AG09309 (cell line): ENCODE data around the gene PTGES2.

Experiments
- DNase-seq: peaks from one replicate; pipeline ENCODE4 v3.0.0-alpha.2; 2010; ENCODE audit warnings: low read depth
- H3K4me3 ChIP-seq: 2 replicates; pipeline ENCODE4 v1.5.1; 2011; ENCODE audit warnings: mild to moderate bottlenecking, low read depth, low read length, moderate library complexity; ENCODE audit not compliant: control insufficient read depth
- CTCF ChIP-seq: IDR thresholded peaks from 2 replicates; pipeline ENCODE4 v1.5.1; 2011; ENCODE audit warnings: mild to moderate bottlenecking, low read depth, low read length, inconsistent platforms; ENCODE audit not compliant: insufficient read depth, control insufficient read depth; ENCODE audit errors: missing control alignments

PTGES2 gene

GRCh38 chr9:128099231-128099931 is 28.1 kb downstream of the PTGES2 start:
- peak overlapping the region; percentile 50 for H3K4me3 ChIP-seq
- TF ChIP-seq CTCF, result no peak
- no peak for DNase-seq

- DNase-seq, result peak; percentile 93
- no peak for TF ChIP-seq CTCF
- peak overlapping the region; percentile 50 for H3K4me3 ChIP-seq
Measured at GRCh38 chr9:128098297-128099230, 29.0 kb downstream of the PTGES2 start.

- DNase-seq, result no peak
- no peak for TF ChIP-seq CTCF
- H3K4me3 ChIP-seq, result no peak overlapping the region
Measured at GRCh38 chr9:128097543-128098296, 29.8 kb downstream of the PTGES2 start.

GRCh38 chr9:128096616-128097536 is 30.7 kb downstream of the PTGES2 start:
- DNase-seq, result no peak

GRCh38 chr9:128094950-128095544 is 32.5 kb downstream of the PTGES2 start:
- no peak overlapping the region for H3K4me3 ChIP-seq
- no peak for TF ChIP-seq CTCF

More at GRCh38 chr9:128096616-128097536, 30.7 kb downstream of the PTGES2 start:
- TF ChIP-seq CTCF, result no peak
- H3K4me3 ChIP-seq, result no peak overlapping the region

More at GRCh38 chr9:128094950-128095544, 32.5 kb downstream of the PTGES2 start:
- no peak for DNase-seq
